HCT116 (cell line): ENCODE data around the gene YLPM1. TPM values are rescaled to one million over a fixed set of nuclear protein-coding genes. Genes with fewer than 3 reads are reported as not detected.

ENCODE experiments used
- ATAC-seq: fragments of 200-7000 bp; cut with Tn5 transposase; 2 replicates; pipeline ENCODE4 v1.9.1; 2020; ENCODE audit warnings: mild to moderate bottlenecking, moderate library complexity
- BruUV-seq: library from RNA; stranded (reverse); fragments of 400-500 nt; replicated peaks from 2 replicates; lab custom pipeline; 2021; lab: Mats Ljungman, UMichigan
- CTCF ChIA-PET: fragments of 300-600 bp; sonication (Branson Sonifier 250); formaldehyde crosslinking; loops from one replicate; lab custom pipeline; 2021; ENCODE audit warnings: antibody characterized with exemption; lab: Charles Lee
- POLR2A ChIA-PET: fragments of 300-600, 350-600 bp; sonication (Branson Sonifier 250); formaldehyde crosslinking; loops from one replicate; lab custom pipeline; 2021; ENCODE audit warnings: antibody characterized with exemption; lab: Charles Lee
- RAD21 ChIA-PET, 2 experiments: fragments of 300-600 bp; sonication (Branson Sonifier 250); formaldehyde crosslinking; loops; one replicate each; lab custom pipeline; 2023; ENCODE audit warnings: low total read pairs in 2 of 2; ENCODE audit not compliant: uncharacterized antibody in 2 of 2, unreplicated experiment in 2 of 2, low non-redundant PET in 1 of 2; lab: Charles Lee
- DNase-seq: peaks from one replicate; pipeline ENCODE4 v3.0.0-alpha.2; 2010; ENCODE audit warnings: low read depth, low spot score
- H2AFZ ChIP-seq: fragments of 200-600 bp; shearing (Covaris generic), sonication (generic); 2 replicates; pipeline ENCODE4 v1.6.1; 2017; ENCODE audit warnings: low read depth, mixed run types, mixed read lengths, antibody characterized with exemption, low read length; ENCODE audit not compliant: poor library complexity, severe bottlenecking
- H3K27ac ChIP-seq: 2 replicates; pipeline ENCODE4 v1.5.1; 2012; ENCODE audit warnings: low read depth, low read length
- H3K27me3 ChIP-seq: fragments of 200-600 bp; sonication (generic); 2 replicates; pipeline ENCODE4 v1.6.1; 2016; ENCODE audit warnings: mixed run types, low read length, mixed read lengths; ENCODE audit not compliant: insufficient read depth
- H3K36me3 ChIP-seq, 2 experiments: fragments of 200-500 bp in 1 of 2; fragments of 200-600 bp in 1 of 2; sonication (Bioruptor generic) in 1 of 2; sonication (generic) in 1 of 2; 2 replicates each; pipeline versions ENCODE4 v1.5.1 to v1.6.1; 2014 to 2016; ENCODE audit warnings: low read length in 2 of 2, inconsistent platforms in 1 of 2, mixed read lengths in 1 of 2, mixed run types in 1 of 2; ENCODE audit not compliant: insufficient read depth in 2 of 2, control insufficient read depth in 1 of 2
- H3K4me1 ChIP-seq, 2 experiments: fragments of 200-600 bp in 1 of 2; sonication (generic) in 1 of 2; 2 replicates each; pipeline versions ENCODE4 v1.5.1 to v1.6.1; 2012 to 2017; ENCODE audit warnings: low read length in 2 of 2, inconsistent platforms in 1 of 2, mild to moderate bottlenecking in 1 of 2, mixed read lengths in 1 of 2, mixed run types in 1 of 2, moderate library complexity in 1 of 2; ENCODE audit not compliant: insufficient read depth in 2 of 2, control insufficient read depth in 1 of 2
- H3K4me2 ChIP-seq: fragments of 200-600 bp; sonication (generic); 2 replicates; pipeline ENCODE4 v1.6.1; 2017; ENCODE audit warnings: mixed run types, low read length, mixed read lengths
- H3K4me3 ChIP-seq, 2 experiments: fragments of 200-600 bp in 1 of 2; sonication (generic) in 1 of 2; replicated peaks in 1 of 2; 2 replicates each; pipeline ENCODE4 v1.5.1; 2011 to 2016; ENCODE audit warnings: low read length in 2 of 2, control low read depth in 1 of 2, low read depth in 1 of 2, mild to moderate bottlenecking in 1 of 2, mixed read lengths in 1 of 2, mixed run types in 1 of 2
- H3K79me2 ChIP-seq: fragments of 200-600 bp; sonication (generic); 2 replicates; pipeline ENCODE4 v1.6.1; 2017; ENCODE audit warnings: mild to moderate bottlenecking, mixed run types, low read length, moderate library complexity, mixed read lengths; ENCODE audit not compliant: insufficient read depth
- H3K9ac ChIP-seq: fragments of 200-600 bp; sonication (generic); 2 replicates; pipeline ENCODE4 v1.6.1; 2016; ENCODE audit warnings: low read length, mixed read lengths
- H3K9me2 ChIP-seq: fragments of 200-600 bp; sonication (generic), shearing (Covaris generic); 2 replicates; pipeline ENCODE4 v1.6.1; 2017; ENCODE audit warnings: mixed run types, mild to moderate bottlenecking, moderate library complexity; ENCODE audit not compliant: insufficient read depth
- H3K9me3 ChIP-seq, 2 experiments: fragments of 200-500 bp in 1 of 2; fragments of 200-600 bp in 1 of 2; sonication (Bioruptor generic) in 1 of 2; sonication (generic) in 1 of 2; 2 replicates each; pipeline ENCODE4 v1.6.1; 2014 to 2017; ENCODE audit warnings: low read length in 2 of 2, mixed read lengths in 2 of 2, inconsistent platforms in 1 of 2, low read depth in 1 of 2, mild to moderate bottlenecking in 1 of 2, mixed run types in 1 of 2, moderate library complexity in 1 of 2; ENCODE audit not compliant: control insufficient read depth in 1 of 2, insufficient read depth in 1 of 2
- H4K20me1 ChIP-seq: fragments of 200-600 bp; sonication (generic), shearing (Covaris generic); 2 replicates; pipeline ENCODE4 v1.6.1; 2017; ENCODE audit warnings: mixed run types, mild to moderate bottlenecking, moderate library complexity; ENCODE audit not compliant: insufficient read depth
- EZH2 ChIP-seq: fragments of 200-600 bp; sonication (generic); IDR thresholded peaks from 2 replicates; pipeline ENCODE4 v1.6.1; 2017; ENCODE audit warnings: antibody characterized with exemption, mixed run types
- POLR2A ChIP-seq: IDR thresholded peaks from 2 replicates; pipeline ENCODE4 v1.7.0; 2011; ENCODE audit warnings: borderline replicate concordance; ENCODE audit not compliant: insufficient read depth, insufficient read length; ENCODE audit errors: extremely low read depth
- RAD21 ChIP-seq: IDR thresholded peaks from 2 replicates; pipeline ENCODE4 v1.6.1; 2012; ENCODE audit warnings: low read depth, mild to moderate bottlenecking
- SP1 ChIP-seq: IDR thresholded peaks from 2 replicates; pipeline ENCODE4 v1.6.1; 2012; ENCODE audit warnings: low read depth
- YY1 ChIP-seq: IDR thresholded peaks from 2 replicates; pipeline ENCODE4 v1.6.1; 2011; ENCODE audit warnings: low read length, low read depth, moderate library complexity, mild to moderate bottlenecking; ENCODE audit not compliant: insufficient replicate concordance; ENCODE audit errors: extremely low read depth
- intact Hi-C: fragments of 100-400 bp; cut with micrococcal nuclease; formaldehyde crosslinking; loops from 2 replicates; pipeline ENCODE4 v1.10.0; 2022
- total RNA-seq: library from RNA; stranded (reverse); gene quantifications from one replicate; pipeline ENCODE4 v1.2.1, GENCODE V29; 2021; ENCODE audit not compliant: unreplicated experiment
- TF ChIP-seq, protein P1 (sequence below), 3 experiments: fragments of 200-600 bp in 1 of 3; sonication (generic) in 1 of 3; IDR thresholded peaks in 2 of 3; conservative IDR thresholded peaks in 1 of 3; 2 replicates each; pipeline ENCODE4 v1.5.1; 2012 to 2017; ENCODE audit warnings: low read depth in 2 of 3, low read length in 2 of 3, antibody characterized with exemption in 1 of 3, borderline replicate concordance in 1 of 3, control low read depth in 1 of 3, mild to moderate bottlenecking in 1 of 3, mixed read lengths in 1 of 3, mixed run types in 1 of 3, moderate library complexity in 1 of 3; ENCODE audit not compliant: insufficient read depth in 1 of 3
- TF ChIP-seq, protein P2 (sequence below): IDR thresholded peaks from 2 replicates; pipeline ENCODE4 v1.6.1; 2012
- TF ChIP-seq, protein P3 (sequence below): IDR thresholded peaks from 2 replicates; pipeline ENCODE4 v1.6.1; 2012; ENCODE audit warnings: low read depth

The YLPM1 gene
- total RNA-seq, 1 experiment from 2014 or later = 55.1 TPM

DNA sequence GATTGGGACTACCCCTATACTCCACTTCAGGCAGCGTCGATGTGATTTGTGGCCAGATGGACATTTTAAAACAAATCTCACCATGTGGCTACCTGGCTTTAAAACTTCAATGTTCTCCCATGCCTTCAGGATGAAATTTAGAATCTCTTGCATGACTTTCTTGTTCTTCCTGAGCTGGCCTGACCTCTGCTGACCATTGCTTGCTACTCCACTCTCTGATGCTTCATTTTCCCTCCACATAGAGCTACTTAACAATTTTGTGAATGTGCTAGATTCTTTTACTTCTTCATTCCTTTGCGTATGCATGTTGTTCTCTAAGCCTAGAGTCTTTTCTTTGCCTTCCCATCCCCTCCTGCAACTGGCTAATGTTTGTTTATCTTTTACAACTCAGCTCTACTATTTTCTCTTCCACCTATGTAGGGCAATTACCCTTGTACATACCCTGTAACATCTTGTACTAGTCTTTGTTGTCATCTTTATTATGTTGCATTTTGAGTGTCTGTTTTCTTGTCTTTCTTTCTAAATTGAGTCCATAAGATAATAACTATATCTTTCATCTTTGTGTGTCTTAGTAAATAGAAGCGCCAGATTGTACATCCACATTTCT, 41.2 kb downstream of the YLPM1 start:
- ChIA-PET CTCF (interaction anchor here (0.7 to 7.7 kb wide), 18 partner anchors 9 to 311 kb away, joined by 3 to 111 read pairs (median 4); partner anchors contain the start of genes ISCA2 and NPC2), RAD21 (interaction anchor here (1.1 to 1.4 kb wide), 2 partner anchors 195 kb away, joined by 16 read pairs; no protein-coding TSS in a partner anchor), POLR2A (no interaction called here)
- intact Hi-C loops = loop anchor here (1.0 to 5.0 kb wide), 4 partner anchors 195 to 442 kb away; no protein-coding TSS in a partner anchor
- no TSS peak for BruUV-seq
- TF ChIP-seq, protein P1, sequence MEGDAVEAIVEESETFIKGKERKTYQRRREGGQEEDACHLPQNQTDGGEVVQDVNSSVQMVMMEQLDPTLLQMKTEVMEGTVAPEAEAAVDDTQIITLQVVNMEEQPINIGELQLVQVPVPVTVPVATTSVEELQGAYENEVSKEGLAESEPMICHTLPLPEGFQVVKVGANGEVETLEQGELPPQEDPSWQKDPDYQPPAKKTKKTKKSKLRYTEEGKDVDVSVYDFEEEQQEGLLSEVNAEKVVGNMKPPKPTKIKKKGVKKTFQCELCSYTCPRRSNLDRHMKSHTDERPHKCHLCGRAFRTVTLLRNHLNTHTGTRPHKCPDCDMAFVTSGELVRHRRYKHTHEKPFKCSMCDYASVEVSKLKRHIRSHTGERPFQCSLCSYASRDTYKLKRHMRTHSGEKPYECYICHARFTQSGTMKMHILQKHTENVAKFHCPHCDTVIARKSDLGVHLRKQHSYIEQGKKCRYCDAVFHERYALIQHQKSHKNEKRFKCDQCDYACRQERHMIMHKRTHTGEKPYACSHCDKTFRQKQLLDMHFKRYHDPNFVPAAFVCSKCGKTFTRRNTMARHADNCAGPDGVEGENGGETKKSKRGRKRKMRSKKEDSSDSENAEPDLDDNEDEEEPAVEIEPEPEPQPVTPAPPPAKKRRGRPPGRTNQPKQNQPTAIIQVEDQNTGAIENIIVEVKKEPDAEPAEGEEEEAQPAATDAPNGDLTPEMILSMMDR (IDR thresholded peaks at IDR 0.05 in 2 of 3, conservative IDR thresholded peaks at IDR 0.05 in 1 of 3; ENCODE audit: borderline replicate concordance in 1 of 3, insufficient read depth in 1 of 3, low read depth in 2 of 3, low read length in 2 of 3) = peak; percentile 55 to 73 (median 70); a peak in 5 of 6 replicates
- TF ChIP-seq RAD21 (peak; percentile 75), POLR2A (no peak)
- peak; percentile 87 for ATAC-seq
- H2AFZ ChIP-seq = no peak overlapping the region
- no peaks in the 10 kb centered on the region for H3K4me1 ChIP-seq
- H4K20me1 ChIP-seq = no peaks in the 10 kb centered on the region
- H3K27ac ChIP-seq = no peak overlapping the region
- H3K27me3 ChIP-seq = no peaks in the 10 kb centered on the region
- no peak overlapping the region for H3K9ac ChIP-seq
- H3K79me2 ChIP-seq = peaks cover 34% of the 10 kb centered on the region
- H3K9me2 ChIP-seq = no peaks in the 10 kb centered on the region
- peak; percentile 33 for DNase-seq
- H3K9me3 ChIP-seq = no peaks in the 10 kb centered on the region
- H3K36me3 ChIP-seq = peaks cover 17 to 36% of the 10 kb centered on the region in 2 experiments
- no peak overlapping the region for H3K4me2 ChIP-seq
- no peak overlapping the region for H3K4me3 ChIP-seq

DNA sequence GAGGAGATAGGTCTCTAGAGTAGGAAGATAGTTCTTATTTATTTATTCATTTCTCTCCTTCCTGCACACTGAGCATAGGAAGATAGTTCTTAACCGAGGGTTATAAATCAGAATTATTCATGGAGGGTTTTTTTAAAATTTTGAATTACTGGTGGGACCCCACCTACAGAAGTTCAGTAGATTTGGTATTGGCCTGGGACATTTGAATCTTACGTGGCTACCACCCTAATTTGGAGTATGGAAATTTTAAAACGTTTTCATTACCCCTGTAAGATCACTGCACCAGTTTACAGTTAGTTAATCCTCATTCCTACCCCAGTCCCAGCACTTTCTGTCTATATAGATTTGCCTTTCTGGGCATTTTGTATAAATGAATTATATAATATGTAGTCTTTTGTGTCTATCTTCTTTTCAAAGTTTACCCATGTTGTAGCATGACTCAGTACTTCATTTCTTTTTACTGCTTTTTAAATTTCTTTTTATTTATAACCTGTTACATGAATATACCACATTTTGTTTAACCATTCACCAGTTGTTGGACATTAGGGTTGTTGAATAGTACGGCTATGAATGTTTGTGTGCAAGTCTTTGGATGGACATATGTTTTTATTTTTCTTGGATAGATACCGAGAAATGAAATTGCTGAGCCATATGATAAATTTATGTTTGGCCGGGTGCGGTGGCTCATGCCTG, 44.9 kb downstream of the YLPM1 start:
- no peak overlapping the region for H2AFZ ChIP-seq
- ATAC-seq (no peak), DNase-seq (no peak)
- peaks cover 13% of the 10 kb centered on the region; the same call in 1 of the 2 replicates for H3K79me2 ChIP-seq
- H3K9ac ChIP-seq = no peak overlapping the region
- CTCF ChIA-PET = interaction anchor here (7.7 kb wide), 1 partner anchor 198 kb away, joined by 111 read pairs; no protein-coding TSS in a partner anchor
- no peaks in the 10 kb centered on the region for H4K20me1 ChIP-seq
- H3K4me3 ChIP-seq = no peak overlapping the region
- no peaks in the 10 kb centered on the region for H3K4me1 ChIP-seq
- no peaks in the 10 kb centered on the region for H3K9me2 ChIP-seq
- no peaks in the 10 kb centered on the region for H3K9me3 ChIP-seq
- no peak overlapping the region for H3K4me2 ChIP-seq
- no TSS peak for BruUV-seq
- POLR2A ChIA-PET = no interaction called here
- no peaks in the 10 kb centered on the region for H3K27me3 ChIP-seq
- H3K36me3 ChIP-seq = peaks cover 36 to 44% of the 10 kb centered on the region in 2 experiments
- RAD21 ChIA-PET = no interaction called here
- intact Hi-C loops = no loop called here
- H3K27ac ChIP-seq = no peak overlapping the region
- TF ChIP-seq EZH2 (no peak), SP1 (no peak), RAD21 (no peak), YY1 (no peak)
- TF ChIP-seq, protein P2, sequence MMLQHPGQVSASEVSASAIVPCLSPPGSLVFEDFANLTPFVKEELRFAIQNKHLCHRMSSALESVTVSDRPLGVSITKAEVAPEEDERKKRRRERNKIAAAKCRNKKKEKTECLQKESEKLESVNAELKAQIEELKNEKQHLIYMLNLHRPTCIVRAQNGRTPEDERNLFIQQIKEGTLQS = no peak
- TF ChIP-seq, protein P3, sequence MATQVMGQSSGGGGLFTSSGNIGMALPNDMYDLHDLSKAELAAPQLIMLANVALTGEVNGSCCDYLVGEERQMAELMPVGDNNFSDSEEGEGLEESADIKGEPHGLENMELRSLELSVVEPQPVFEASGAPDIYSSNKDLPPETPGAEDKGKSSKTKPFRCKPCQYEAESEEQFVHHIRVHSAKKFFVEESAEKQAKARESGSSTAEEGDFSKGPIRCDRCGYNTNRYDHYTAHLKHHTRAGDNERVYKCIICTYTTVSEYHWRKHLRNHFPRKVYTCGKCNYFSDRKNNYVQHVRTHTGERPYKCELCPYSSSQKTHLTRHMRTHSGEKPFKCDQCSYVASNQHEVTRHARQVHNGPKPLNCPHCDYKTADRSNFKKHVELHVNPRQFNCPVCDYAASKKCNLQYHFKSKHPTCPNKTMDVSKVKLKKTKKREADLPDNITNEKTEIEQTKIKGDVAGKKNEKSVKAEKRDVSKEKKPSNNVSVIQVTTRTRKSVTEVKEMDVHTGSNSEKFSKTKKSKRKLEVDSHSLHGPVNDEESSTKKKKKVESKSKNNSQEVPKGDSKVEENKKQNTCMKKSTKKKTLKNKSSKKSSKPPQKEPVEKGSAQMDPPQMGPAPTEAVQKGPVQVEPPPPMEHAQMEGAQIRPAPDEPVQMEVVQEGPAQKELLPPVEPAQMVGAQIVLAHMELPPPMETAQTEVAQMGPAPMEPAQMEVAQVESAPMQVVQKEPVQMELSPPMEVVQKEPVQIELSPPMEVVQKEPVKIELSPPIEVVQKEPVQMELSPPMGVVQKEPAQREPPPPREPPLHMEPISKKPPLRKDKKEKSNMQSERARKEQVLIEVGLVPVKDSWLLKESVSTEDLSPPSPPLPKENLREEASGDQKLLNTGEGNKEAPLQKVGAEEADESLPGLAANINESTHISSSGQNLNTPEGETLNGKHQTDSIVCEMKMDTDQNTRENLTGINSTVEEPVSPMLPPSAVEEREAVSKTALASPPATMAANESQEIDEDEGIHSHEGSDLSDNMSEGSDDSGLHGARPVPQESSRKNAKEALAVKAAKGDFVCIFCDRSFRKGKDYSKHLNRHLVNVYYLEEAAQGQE = no peak
